Erythroblast (primary cell): ENCODE data around the gene FAM20C.
"Not testable (repeated sequence)": the region's sequence is repeated elsewhere in the genome, so short reads cannot be mapped to it uniquely, and the experiment has no call there.

ENCODE experiments used
- GATA1 ChIP-seq: IDR thresholded peaks from 2 replicates; pipeline ENCODE4 v1.6.1; 2011; ENCODE audit warnings: low read depth, mild to moderate bottlenecking, control low read depth, low read length, moderate library complexity
- POLR2A ChIP-seq: IDR thresholded peaks from 2 replicates; pipeline ENCODE4 v1.6.1; 2011; ENCODE audit warnings: mild to moderate bottlenecking, low read length

DNA sequence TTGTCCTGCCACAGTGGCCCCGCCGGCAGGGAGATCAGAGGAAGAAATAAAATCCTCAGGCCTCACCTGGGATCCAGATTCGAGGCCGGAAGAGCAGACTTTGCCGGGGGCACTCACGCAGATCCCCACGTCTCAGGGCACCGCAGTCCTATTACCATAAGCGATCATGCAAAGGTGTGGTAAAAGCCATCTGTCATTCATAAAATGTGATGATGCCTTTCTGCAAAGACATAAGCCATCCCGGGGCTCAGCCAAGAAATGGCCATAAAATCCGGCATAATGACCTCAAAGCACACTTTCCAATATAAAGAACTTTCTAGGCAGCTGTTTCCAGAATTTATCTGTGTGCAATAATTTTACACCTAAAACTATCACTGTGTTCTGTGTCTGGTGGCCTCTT, 9.9 kb upstream of the FAM20C start:
- TF ChIP-seq POLR2A, GATA1: not testable (repeated sequence)
